Fibroblast of mammary gland (primary cell): Measurements from ENCODE around the gene CACNA1G.

Experiments used
- DNase-seq: peaks from one replicate; pipeline ENCODE4 v3.0.0-alpha.2; 2010; ENCODE audit warnings: low read depth
- H3K4me3 ChIP-seq: 2 replicates; pipeline ENCODE4 v1.5.1; 2011; ENCODE audit warnings: low read depth, mild to moderate bottlenecking, low read length, moderate library complexity; ENCODE audit not compliant: control insufficient read depth
- CTCF ChIP-seq: conservative IDR thresholded peaks from 2 replicates; pipeline ENCODE4 v1.5.1; 2011; ENCODE audit warnings: low read depth, low read length, inconsistent platforms; ENCODE audit not compliant: control insufficient read depth, insufficient read depth

CACNA1G gene

GRCh38 chr17:50657054-50657453 lies 96.5 kb downstream of the CACNA1G start:
- no peak for DNase-seq
- TF ChIP-seq CTCF, result no peak
- H3K4me3 ChIP-seq, result no peak overlapping the region

GRCh38 chr17:50657627-50658026 lies 97.1 kb downstream of the CACNA1G start:
- DNase-seq, result no peak
- no peak for TF ChIP-seq CTCF
- H3K4me3 ChIP-seq, result no peak overlapping the region

- no peak for DNase-seq
- TF ChIP-seq CTCF, result no peak
- no peak overlapping the region for H3K4me3 ChIP-seq
Measured at GRCh38 chr17:50658616-50659015, 98.1 kb downstream of the CACNA1G start.

GRCh38 chr17:50659179-50659578 lies 98.7 kb downstream of the CACNA1G start:
- no peak overlapping the region for H3K4me3 ChIP-seq
- no peak for TF ChIP-seq CTCF
- no peak for DNase-seq

GRCh38 chr17:50660042-50660886 lies 99.7 kb downstream of the CACNA1G start:
- peak; percentile 34 for DNase-seq
- TF ChIP-seq CTCF, result no peak
- H3K4me3 ChIP-seq, result no peak overlapping the region

GRCh38 chr17:50660887-50661345 lies 100.4 kb downstream of the CACNA1G start:
- no peak for DNase-seq
- no peak for TF ChIP-seq CTCF
- H3K4me3 ChIP-seq, result no peak overlapping the region

- no peak overlapping the region for H3K4me3 ChIP-seq
- TF ChIP-seq CTCF, result no peak
- DNase-seq, result no peak
Measured at GRCh38 chr17:50661348-50661747, 100.8 kb downstream of the CACNA1G start.
